Astrocyte of the spinal cord (primary cell): ENCODE results near the gene HNF1A.

Experiments
- DNase-seq: peaks from one replicate; pipeline ENCODE4 v3.0.0; 2011; ENCODE audit warnings: low read depth, low spot score
- H3K4me3 ChIP-seq: 2 replicates; pipeline ENCODE4 v1.5.1; 2011; ENCODE audit warnings: low read depth, mild to moderate bottlenecking, low read length, moderate library complexity
- CTCF ChIP-seq: IDR thresholded peaks from 2 replicates; pipeline ENCODE4 v1.5.1; 2012; ENCODE audit warnings: low read depth, mild to moderate bottlenecking, low read length, inconsistent platforms
- in situ Hi-C: cut with HindIII; loops from 2 replicates; pipeline ENCODE4 v1.10.0; 2017; ENCODE audit warnings: low sequenced_read_pairs

The HNF1A gene

GRCh38 chr12:121000530-121000929, 22.2 kb downstream of the HNF1A start:
- H3K4me3 ChIP-seq: no peak overlapping the region
- DNase-seq: no peak
- no peak for TF ChIP-seq CTCF
- in situ Hi-C loops: no loop called here

- TF ChIP-seq CTCF: no peak
- no peak overlapping the region for H3K4me3 ChIP-seq
- DNase-seq: no peak
- in situ Hi-C loops: no loop called here
Observed at GRCh38 chr12:121001060-121001459, 22.7 kb downstream of the HNF1A start.

DNA sequence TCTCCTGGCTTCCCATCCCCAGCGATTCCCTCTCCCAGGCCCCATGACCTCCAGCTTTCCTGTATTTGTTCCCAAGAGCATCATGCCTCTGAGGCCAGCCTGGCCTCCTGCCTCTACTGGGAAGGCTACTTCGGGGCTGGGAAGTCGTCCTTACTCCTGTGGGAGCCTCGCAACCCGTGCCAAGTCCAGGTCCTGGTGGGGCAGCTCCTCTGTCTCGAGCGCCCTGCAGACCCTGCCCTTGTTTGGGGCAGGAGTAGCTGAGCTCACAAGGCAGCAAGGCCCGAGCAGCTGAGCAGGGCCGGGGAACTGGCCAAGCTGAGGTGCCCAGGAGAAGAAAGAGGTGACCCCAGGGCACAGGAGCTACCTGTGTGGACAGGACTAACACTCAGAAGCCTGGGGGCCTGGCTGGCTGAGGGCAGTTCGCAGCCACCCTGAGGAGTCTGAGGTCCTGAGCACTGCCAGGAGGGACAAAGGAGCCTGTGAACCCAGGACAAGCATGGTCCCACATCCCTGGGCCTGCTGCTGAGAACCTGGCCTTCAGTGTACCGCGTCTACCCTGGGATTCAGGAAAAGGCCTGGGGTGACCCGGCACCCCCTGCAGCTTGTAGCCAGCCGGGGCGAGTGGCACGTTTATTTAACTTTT, 23.6 kb downstream of the HNF1A start:
- in situ Hi-C loops: no loop called here
- no peak for TF ChIP-seq CTCF
- H3K4me3 ChIP-seq: no peak overlapping the region
- DNase-seq: no peak

GRCh38 chr12:121003650-121004049, 25.3 kb downstream of the HNF1A start:
- DNase-seq: no peak
- no peak overlapping the region for H3K4me3 ChIP-seq
- in situ Hi-C loops: no loop called here
- TF ChIP-seq CTCF: no peak

- in situ Hi-C loops: no loop called here
- H3K4me3 ChIP-seq: no peak overlapping the region
- no peak for TF ChIP-seq CTCF
- no peak for DNase-seq
Observed at GRCh38 chr12:121004253-121004815, 26.0 kb downstream of the HNF1A start.

DNA sequence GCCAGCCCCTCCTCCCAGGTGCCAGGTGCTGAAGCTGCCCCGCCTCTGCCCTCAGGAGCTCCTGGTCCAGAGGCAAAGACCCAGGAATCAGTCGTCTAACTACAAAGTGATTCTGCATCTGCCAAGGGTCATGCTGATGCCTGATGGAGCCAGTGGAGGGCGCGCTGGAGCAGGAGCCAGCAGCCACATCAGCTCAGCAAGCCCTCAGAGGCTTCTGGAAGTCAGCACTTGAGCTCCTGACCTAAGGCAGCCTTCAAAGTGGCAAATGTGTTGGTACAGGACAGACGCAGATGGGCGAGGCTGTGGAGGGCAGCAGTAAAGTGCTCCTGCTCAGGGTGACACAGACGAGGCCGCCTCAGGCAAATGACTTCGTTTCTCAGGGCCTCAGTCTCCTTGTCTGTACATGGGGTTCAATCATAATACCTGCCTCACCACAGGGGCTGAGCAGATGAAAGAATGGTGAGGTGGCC, 27.0 kb downstream of the HNF1A start:
- peak; percentile 38 for DNase-seq
- no peak overlapping the region for H3K4me3 ChIP-seq
- peak; percentile 75 for TF ChIP-seq CTCF
- in situ Hi-C loops: no loop called here
